Measurements from ENCODE around the gene NMBR. TPM values are rescaled to one million over a fixed set of nuclear protein-coding genes. Genes with fewer than 3 reads are reported as not detected.
A peak's percentile ranks its signal among the peaks of the same experiment; 100 is the strongest.
"Not testable (repeated sequence)": the region's sequence is repeated elsewhere in the genome, so short reads cannot be mapped to it uniquely, and the experiment has no call there.

NMBR gene
- total RNA-seq, 4 donors from 2014 or later: not detected

DNA sequence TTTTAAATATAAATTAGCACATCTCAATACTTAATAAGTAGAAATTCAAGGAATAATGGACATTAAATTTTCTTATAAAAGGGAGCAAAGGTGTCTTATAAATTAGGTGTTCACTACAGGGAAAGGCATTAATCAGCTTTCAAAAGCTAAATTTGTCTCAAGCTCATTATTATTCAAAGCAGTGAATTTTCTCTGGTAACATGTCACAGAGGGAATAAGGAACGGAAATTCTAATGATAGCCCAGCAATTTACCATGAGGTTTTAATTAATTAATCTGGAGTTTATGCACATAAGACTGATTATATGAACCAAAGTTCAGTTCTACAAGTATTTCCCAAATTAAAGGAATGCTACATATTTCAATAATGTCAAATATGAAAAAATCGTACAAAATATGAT is 29.6 kb downstream of the NMBR start:
- WGBS: 77% methylated on average over 2 of the region's 2 CpGs
- no peaks in the 10 kb centered on the region for H3K27me3 ChIP-seq
- no peak for TF ChIP-seq POLR2A (IDR thresholded peaks at IDR 0.05; ENCODE audit: low read depth)
- TF ChIP-seq CTCF (IDR thresholded peaks at IDR 0.05): no peak
- no peak for TF ChIP-seq POLR2AphosphoS5 (IDR thresholded peaks at IDR 0.05)
- TF ChIP-seq EP300 (IDR thresholded peaks at IDR 0.05): no peak
- H3K9me3 ChIP-seq: no peaks in the 10 kb centered on the region
- no peaks in the 10 kb centered on the region for H3K36me3 ChIP-seq
- no peak for DNase-seq (ENCODE audit: extremely low spot score)
- H3K4me3 ChIP-seq: no peak overlapping the region
- no peak overlapping the region for H3K27ac ChIP-seq (replicated peaks in 1 of 4)
- no peaks in the 10 kb centered on the region for H3K4me1 ChIP-seq
- intact Hi-C loops (cut with DNase I): loop anchor here (10.0 kb wide), 2 partner anchors 133 to 443 kb away; no protein-coding TSS in a partner anchor

- TF ChIP-seq EP300 (IDR thresholded peaks at IDR 0.05) (no peak), CTCF (IDR thresholded peaks at IDR 0.05) (peak; percentile 46 to 69 (median 64))
- H3K27ac ChIP-seq (replicated peaks in 1 of 4): no peak overlapping the region
- 0% methylated on average over 4 of the region's 4 CpGs for WGBS
- no peak for DNase-seq (ENCODE audit: extremely low spot score)
- no peaks in the 10 kb centered on the region for H3K36me3 ChIP-seq
- intact Hi-C loops (cut with DNase I): loop anchor here (10.0 kb wide), 2 partner anchors 128 to 438 kb away; no protein-coding TSS in a partner anchor
- no peaks in the 10 kb centered on the region for H3K9me3 ChIP-seq
- H3K4me1 ChIP-seq: no peaks in the 10 kb centered on the region
- no peak overlapping the region for H3K4me3 ChIP-seq
- no peaks in the 10 kb centered on the region for H3K27me3 ChIP-seq
These were observed 34.4 kb downstream of the NMBR start for GRCh38 chr6:142112451-142113061.

GRCh38 chr6:142110820-142111219 is 36.1 kb downstream of the NMBR start:
- not testable (repeated sequence) for H3K27me3 ChIP-seq; H3K4me3 ChIP-seq; DNase-seq (ENCODE audit: extremely low spot score); H3K36me3 ChIP-seq; H3K4me1 ChIP-seq; H3K27ac ChIP-seq (replicated peaks in 1 of 4); H3K9me3 ChIP-seq
- 89% methylated on average over 9 of the region's 9 CpGs for WGBS
- intact Hi-C loops (cut with DNase I): loop anchor here (10.0 kb wide), 2 partner anchors 126 to 436 kb away; no protein-coding TSS in a partner anchor

DNA sequence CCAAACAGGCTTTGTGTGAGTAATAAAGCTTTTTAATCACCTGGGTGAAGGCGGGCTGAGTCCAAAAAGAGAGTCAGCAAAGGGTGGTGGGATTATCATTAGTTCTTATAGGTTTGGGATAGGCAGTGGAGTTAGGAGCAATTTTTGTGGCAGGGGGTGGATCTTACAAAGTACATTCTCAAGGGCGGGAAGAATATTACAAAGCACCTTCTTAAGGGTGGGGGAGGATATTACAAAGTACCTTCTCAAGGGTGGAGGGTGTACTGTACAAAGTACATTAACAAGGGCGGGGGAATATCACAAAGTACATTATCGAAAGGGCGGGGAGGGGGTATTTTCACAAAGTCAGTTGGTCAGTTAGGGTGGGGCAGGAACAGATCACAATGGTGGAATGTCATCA is 42.1 kb downstream of the NMBR start:
- H3K9me3 ChIP-seq; H3K27me3 ChIP-seq; DNase-seq (ENCODE audit: extremely low spot score); H3K36me3 ChIP-seq; H3K4me3 ChIP-seq; H3K27ac ChIP-seq (replicated peaks in 1 of 4); intact Hi-C loops (cut with DNase I); H3K4me1 ChIP-seq: not testable (repeated sequence)
- 83% methylated on average over 5 of the region's 5 CpGs for WGBS

DNA sequence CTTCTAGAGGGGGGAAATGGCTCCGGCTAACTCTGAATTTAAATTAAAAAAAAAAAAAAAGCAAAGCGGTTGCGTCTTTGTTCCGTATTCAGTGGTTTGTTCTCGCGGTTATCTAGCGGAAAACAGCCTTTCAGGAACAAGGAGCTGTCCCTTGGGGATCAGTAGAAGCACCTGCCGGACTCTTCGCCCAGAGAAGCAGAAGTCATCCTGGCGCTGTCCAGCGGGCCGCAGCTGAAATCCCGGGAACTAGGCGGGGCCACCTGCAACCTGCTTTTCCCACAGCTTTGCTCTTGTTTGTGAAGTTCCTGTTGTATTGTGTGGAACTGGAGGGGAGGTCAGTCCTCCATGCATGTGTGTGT is 58.1 kb downstream of the NMBR start:
- H3K4me1 ChIP-seq: peaks cover 0 to 5% (median 0%) of the 10 kb centered on the region in 4 donors
- no peak for DNase-seq (ENCODE audit: extremely low spot score)
- WGBS: 1% methylated on average over 14 of the region's 14 CpGs
- peaks cover 0 to 26% (median 7%) of the 10 kb centered on the region in 4 donors for H3K27me3 ChIP-seq
- H3K4me3 ChIP-seq: no peak overlapping the region
- TF ChIP-seq EP300 (IDR thresholded peaks at IDR 0.05) (no peak), POLR2A (IDR thresholded peaks at IDR 0.05; ENCODE audit: low read depth) (no peak), POLR2AphosphoS5 (IDR thresholded peaks at IDR 0.05) (no peak), CTCF (IDR thresholded peaks at IDR 0.05) (no peak)
- H3K27ac ChIP-seq (replicated peaks in 1 of 4): no peak overlapping the region
- H3K9me3 ChIP-seq: no peaks in the 10 kb centered on the region
- no peaks in the 10 kb centered on the region for H3K36me3 ChIP-seq
- intact Hi-C loops (cut with DNase I): no loop called here

Data from esophagus muscularis mucosa (tissue), 4 donors.